Upper lobe of left lung (tissue), 6 donors: ENCODE measurements around the gene RPP14. TPM values are rescaled to one million over a fixed set of nuclear protein-coding genes. Genes with fewer than 3 reads are reported as not detected.

ENCODE experiments used
- ATAC-seq, 2 donors: fragments of 200-7000 bp; cut with Tn5 transposase; one replicate each; pipeline ENCODE4 v1.9.1; 2022; ENCODE audit warnings: mild to moderate bottlenecking in 2 of 2, moderate library complexity in 2 of 2; ENCODE audit not compliant: low FRiP score in 2 of 2
- DNase-seq, 2 donors: peaks; one replicate each; pipeline ENCODE4 v3.0.0-alpha.2; 2019 to 2020
- H3K27ac ChIP-seq, 4 donors: fragments of 200-600 bp; sonication (generic); one replicate each; pipeline ENCODE4 v1.5.1; 2016 to 2019
- H3K27me3 ChIP-seq, 4 donors: fragments of 200-600 bp; sonication (generic); one replicate each; pipeline ENCODE4 v1.5.1; 2017 to 2019
- H3K36me3 ChIP-seq, 4 donors: fragments of 200-600 bp; sonication (generic); one replicate each; pipeline ENCODE4 v1.5.1; 2016 to 2019
- H3K4me1 ChIP-seq, 4 donors: fragments of 200-600 bp; sonication (generic); one replicate each; pipeline ENCODE4 v1.5.1; 2018 to 2019
- H3K4me3 ChIP-seq, 4 donors: fragments of 200-600 bp; sonication (generic); one replicate each; pipeline ENCODE4 v1.5.1; 2017 to 2019; ENCODE audit warnings: mild to moderate bottlenecking in 2 of 4, moderate library complexity in 1 of 4
- H3K9me3 ChIP-seq, 4 donors: fragments of 200-600 bp; sonication (generic); one replicate each; pipeline ENCODE4 v1.5.1; 2018 to 2019
- CTCF ChIP-seq, 6 experiments: fragments of 450-650 bp in 4 of 6; fragments of 200-600 bp in 2 of 6; sonication (generic) in 2 of 6; IDR thresholded peaks; one replicate each; pipeline ENCODE4 v1.5.1; 2016 to 2019; ENCODE audit warnings: antibody characterized with exemption in 6 of 6
- EP300 ChIP-seq, 4 donors: sonication (generic); formaldehyde crosslinking; IDR thresholded peaks; one replicate each; pipeline ENCODE4 v1.5.1; 2017; ENCODE audit warnings: antibody characterized with exemption in 4 of 4, control low read depth in 2 of 4
- POLR2A ChIP-seq, 4 donors: fragments of 450-650 bp; IDR thresholded peaks; one replicate each; pipeline ENCODE4 v1.5.1; 2016 to 2017; ENCODE audit warnings: antibody characterized with exemption in 4 of 4, mild to moderate bottlenecking in 2 of 4
- POLR2AphosphoS5 ChIP-seq, 2 donors: sonication (generic); formaldehyde crosslinking; IDR thresholded peaks; one replicate each; pipeline ENCODE4 v1.5.1; 2017; ENCODE audit warnings: antibody characterized with exemption in 2 of 2
- WGBS, 2 donors: methylation state at CpG; one replicate each; pipeline ENCODE4 v1.1.5; 2017 to 2018; 5-methylcytosine and 5-hydroxymethylcytosine counted together
- total RNA-seq, 6 donors: library from RNA; depleted of rRNA in 4 of 6; stranded (reverse); fragments of >200 nt in 4 of 6; gene quantifications; one replicate each; pipeline versions ENCODE4 v1.1.0 to v1.2.1, GENCODE V29; 2016 to 2021
- donor health status: DM: no; HTN: no; CAD: no; lungs with moderate emphysema.
- donor health status: DM: no; HTN: yes; CAD: no; lungs with severe emphysema.

RPP14 gene
- total RNA-seq = 10 to 100 TPM in 2 of 6 donors, 1 to 10 TPM in 4; 6.3 to 11.0 (median 9.4) TPM

- H3K27ac ChIP-seq = peak within 1 kb of the TSS; percentile 97 to 99 (median 98)
- no peaks in the 10 kb centered on the region for H3K27me3 ChIP-seq
- DNase-seq = peak; percentile 97 to 99
- H3K4me3 ChIP-seq = peak within 1 kb of the TSS; percentile 61 to 91 (median 76)
- H3K4me1 ChIP-seq = peaks cover 22 to 30% (median 25%) of the 10 kb centered on the region in 4 donors
- TF ChIP-seq POLR2A (IDR thresholded peaks at IDR 0.05) (peak in 3 of 4 donors; percentile 76 to 78 (median 78)), CTCF (IDR thresholded peaks at IDR 0.05) (peak; percentile 89 to 98 (median 96)), POLR2AphosphoS5 (IDR thresholded peaks at IDR 0.05) (peak; percentile 86 to 95), EP300 (IDR thresholded peaks at IDR 0.05) (no peak)
- H3K36me3 ChIP-seq = peaks cover 2 to 20% (median 6%) of the 10 kb centered on the region in 4 donors
- no peaks in the 10 kb centered on the region for H3K9me3 ChIP-seq
- ATAC-seq = peak; percentile 97 to 98
- WGBS, 2 donors = 5 to 8% methylated on average over 36 to 65 of the region's 71 CpGs
Measured at GRCh38 chr3:58305882-58306711, at the start of gene RPP14, which contains the start of gene HTD2. Gene RPP14 (plus strand): TSS chr3:58306245. CDS start chr3:58310330, 4,085 bp downstream. Gene HTD2 (plus strand): TSS chr3:58306520. CDS start chr3:58317614, 11,094 bp downstream.

- 83 to 96% methylated on average over 4 of the region's 4 CpGs for WGBS, 2 donors
- Histone ChIP-seq H3K36me3 (peaks cover 0 to 46% (median 3%) of the 10 kb centered on the region in 4 donors), H3K27ac (no peak overlapping the region), H3K4me3 (no peak overlapping the region), H3K9me3 (no peaks in the 10 kb centered on the region), H3K4me1 (no peaks in the 10 kb centered on the region), H3K27me3 (no peaks in the 10 kb centered on the region)
- no peak for DNase-seq
- TF ChIP-seq POLR2A (IDR thresholded peaks at IDR 0.05) = no peak
- TF ChIP-seq EP300 (IDR thresholded peaks at IDR 0.05) = no peak
- no peak for TF ChIP-seq CTCF (IDR thresholded peaks at IDR 0.05)
- no peak for ATAC-seq
Measured at GRCh38 chr3:58256511-58256910, 49.5 kb upstream of the RPP14 start.

GRCh38 chr3:58258392-58259055 is 47.5 kb upstream of the RPP14 start:
- ATAC-seq = no peak

GRCh38 chr3:58260261-58260731 is 45.7 kb upstream of the RPP14 start:
- H3K36me3 ChIP-seq = peaks cover 0 to 46% (median 3%) of the 10 kb centered on the region in 4 donors
- H3K9me3 ChIP-seq = no peaks in the 10 kb centered on the region
- no peak overlapping the region for H3K27ac ChIP-seq
- no peaks in the 10 kb centered on the region for H3K27me3 ChIP-seq
- no peak for DNase-seq
- 72 to 81% methylated on average over 6 of the region's 6 CpGs for WGBS, 2 donors
- TF ChIP-seq EP300 (IDR thresholded peaks at IDR 0.05) = peak in 1 of 4 donors; percentile 66
- TF ChIP-seq POLR2AphosphoS5 (IDR thresholded peaks at IDR 0.05) = no peak
- no peak for TF ChIP-seq CTCF (IDR thresholded peaks at IDR 0.05)
- no peak for TF ChIP-seq POLR2A (IDR thresholded peaks at IDR 0.05)
- peak in 1 of 2 donors; percentile 21 for ATAC-seq
- no peaks in the 10 kb centered on the region for H3K4me1 ChIP-seq
- H3K4me3 ChIP-seq = no peak overlapping the region

More at GRCh38 chr3:58258392-58259055, 47.5 kb upstream of the RPP14 start:
- Histone ChIP-seq H3K4me1 (no peaks in the 10 kb centered on the region), H3K27me3 (no peaks in the 10 kb centered on the region), H3K4me3 (no peak overlapping the region), H3K27ac (no peak overlapping the region), H3K9me3 (no peaks in the 10 kb centered on the region), H3K36me3 (peaks cover 0 to 46% (median 3%) of the 10 kb centered on the region in 4 donors)
- TF ChIP-seq POLR2AphosphoS5 (IDR thresholded peaks at IDR 0.05) (no peak), CTCF (IDR thresholded peaks at IDR 0.05) (no peak), POLR2A (IDR thresholded peaks at IDR 0.05) (no peak), EP300 (IDR thresholded peaks at IDR 0.05) (no peak)
- 89 to 94% methylated on average over 6 to 10 of the region's 10 CpGs for WGBS, 2 donors
- DNase-seq = no peak
